ENCODE results near the gene LRFN3.
A peak's percentile ranks its signal among the peaks of the same experiment; 100 is the strongest.

Gene LRFN3

GRCh38 chr19:35895911-35896642, 40.1 kb upstream of the LRFN3 start:
- no peak for TF ChIP-seq CTCF (IDR thresholded peaks at IDR 0.05; ENCODE audit: low read depth, low read length)
- no peak overlapping the region for H3K4me3 ChIP-seq (ENCODE audit: low read depth, low read length)

- no peak overlapping the region for H3K4me3 ChIP-seq (ENCODE audit: low read depth, low read length)
- TF ChIP-seq CTCF (IDR thresholded peaks at IDR 0.05; ENCODE audit: low read depth, low read length), result no peak
Measured at GRCh38 chr19:35896643-35897040, 39.5 kb upstream of the LRFN3 start.

GRCh38 chr19:35897706-35898451, 38.3 kb upstream of the LRFN3 start:
- TF ChIP-seq CTCF (IDR thresholded peaks at IDR 0.05; ENCODE audit: low read depth, low read length), result no peak
- peak overlapping the region; percentile 80 for H3K4me3 ChIP-seq (ENCODE audit: low read depth, low read length)

GRCh38 chr19:35898499-35898809, 37.7 kb upstream of the LRFN3 start:
- peak overlapping the region; percentile 80 for H3K4me3 ChIP-seq (ENCODE audit: low read depth, low read length)
- TF ChIP-seq CTCF (IDR thresholded peaks at IDR 0.05; ENCODE audit: low read depth, low read length), result no peak

GRCh38 chr19:35899547-35900214, 36.5 kb upstream of the LRFN3 start:
- peak overlapping the region; percentile 80 for H3K4me3 ChIP-seq (ENCODE audit: low read depth, low read length)
- no peak for TF ChIP-seq CTCF (IDR thresholded peaks at IDR 0.05; ENCODE audit: low read depth, low read length)

- no peak for TF ChIP-seq CTCF (IDR thresholded peaks at IDR 0.05; ENCODE audit: low read depth, low read length)
- H3K4me3 ChIP-seq (ENCODE audit: low read depth, low read length), result peak overlapping the region; percentile 80
Measured at GRCh38 chr19:35901055-35901644, 35.0 kb upstream of the LRFN3 start.
